Prostate gland (tissue), 2 donors: Measurements from ENCODE around the gene RPL10.

Source experiments
- POLR2A ChIP-seq: fragments of 450-650 bp; IDR thresholded peaks from one replicate; pipeline ENCODE4 v1.6.1; 2016; ENCODE audit warnings: antibody characterized with exemption, mild to moderate bottlenecking
- POLR2AphosphoS5 ChIP-seq: sonication (generic); formaldehyde crosslinking; IDR thresholded peaks from one replicate; pipeline ENCODE4 v1.6.1; 2017; ENCODE audit warnings: antibody characterized with exemption
- TF ChIP-seq, protein P1 (sequence below), 4 experiments: fragments of 200-600 bp in 2 of 4; fragments of 450-650 bp in 2 of 4; sonication (generic) in 2 of 4; IDR thresholded peaks; 1 replicate in 3 of 4; 2 replicates in 1 of 4; pipeline ENCODE4 v1.5.1; 2016 to 2019; ENCODE audit warnings: antibody characterized with exemption in 4 of 4, mild to moderate bottlenecking in 2 of 4, moderate library complexity in 2 of 4

DNA sequence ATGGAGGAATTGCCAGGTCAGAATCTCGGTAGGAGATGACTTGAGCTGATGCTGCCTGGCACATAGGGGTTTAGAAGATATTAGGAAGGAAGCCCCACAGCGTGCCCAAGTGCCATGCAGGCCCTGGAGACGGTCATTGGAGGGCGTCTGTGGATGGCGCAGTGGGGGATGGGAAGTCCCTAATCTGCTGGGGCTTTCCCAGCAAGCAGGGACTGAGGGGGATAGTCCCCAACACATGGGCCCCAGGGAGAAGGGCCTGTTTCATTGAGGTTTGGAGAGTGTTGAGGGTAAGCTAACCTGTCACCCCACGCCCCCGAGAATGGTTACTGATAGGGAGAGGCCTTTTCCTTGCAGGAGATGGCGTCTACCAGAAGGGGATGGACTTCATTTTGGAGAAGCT lies 21.0 kb downstream of the RPL10 start:
- TF ChIP-seq, protein P1, sequence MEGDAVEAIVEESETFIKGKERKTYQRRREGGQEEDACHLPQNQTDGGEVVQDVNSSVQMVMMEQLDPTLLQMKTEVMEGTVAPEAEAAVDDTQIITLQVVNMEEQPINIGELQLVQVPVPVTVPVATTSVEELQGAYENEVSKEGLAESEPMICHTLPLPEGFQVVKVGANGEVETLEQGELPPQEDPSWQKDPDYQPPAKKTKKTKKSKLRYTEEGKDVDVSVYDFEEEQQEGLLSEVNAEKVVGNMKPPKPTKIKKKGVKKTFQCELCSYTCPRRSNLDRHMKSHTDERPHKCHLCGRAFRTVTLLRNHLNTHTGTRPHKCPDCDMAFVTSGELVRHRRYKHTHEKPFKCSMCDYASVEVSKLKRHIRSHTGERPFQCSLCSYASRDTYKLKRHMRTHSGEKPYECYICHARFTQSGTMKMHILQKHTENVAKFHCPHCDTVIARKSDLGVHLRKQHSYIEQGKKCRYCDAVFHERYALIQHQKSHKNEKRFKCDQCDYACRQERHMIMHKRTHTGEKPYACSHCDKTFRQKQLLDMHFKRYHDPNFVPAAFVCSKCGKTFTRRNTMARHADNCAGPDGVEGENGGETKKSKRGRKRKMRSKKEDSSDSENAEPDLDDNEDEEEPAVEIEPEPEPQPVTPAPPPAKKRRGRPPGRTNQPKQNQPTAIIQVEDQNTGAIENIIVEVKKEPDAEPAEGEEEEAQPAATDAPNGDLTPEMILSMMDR (IDR thresholded peaks at IDR 0.05): no peak
- no peak for TF ChIP-seq POLR2A
- TF ChIP-seq POLR2AphosphoS5: no peak
